ENCODE data around the gene TBC1D23.
A peak's percentile ranks its signal among the peaks of the same experiment; 100 is the strongest.
"Not testable (repeated sequence)": the region's sequence is repeated elsewhere in the genome, so short reads cannot be mapped to it uniquely, and the experiment has no call there.

The TBC1D23 gene

GRCh38 chr3:100260685-100261484 lies at the start of gene TBC1D23:
Gene TBC1D23, plus strand, starts transcription at chr3:100260992. Its CDS starts 27 bp downstream, at chr3:100261019.
- peak; percentile 99 for DNase-seq

DNA sequence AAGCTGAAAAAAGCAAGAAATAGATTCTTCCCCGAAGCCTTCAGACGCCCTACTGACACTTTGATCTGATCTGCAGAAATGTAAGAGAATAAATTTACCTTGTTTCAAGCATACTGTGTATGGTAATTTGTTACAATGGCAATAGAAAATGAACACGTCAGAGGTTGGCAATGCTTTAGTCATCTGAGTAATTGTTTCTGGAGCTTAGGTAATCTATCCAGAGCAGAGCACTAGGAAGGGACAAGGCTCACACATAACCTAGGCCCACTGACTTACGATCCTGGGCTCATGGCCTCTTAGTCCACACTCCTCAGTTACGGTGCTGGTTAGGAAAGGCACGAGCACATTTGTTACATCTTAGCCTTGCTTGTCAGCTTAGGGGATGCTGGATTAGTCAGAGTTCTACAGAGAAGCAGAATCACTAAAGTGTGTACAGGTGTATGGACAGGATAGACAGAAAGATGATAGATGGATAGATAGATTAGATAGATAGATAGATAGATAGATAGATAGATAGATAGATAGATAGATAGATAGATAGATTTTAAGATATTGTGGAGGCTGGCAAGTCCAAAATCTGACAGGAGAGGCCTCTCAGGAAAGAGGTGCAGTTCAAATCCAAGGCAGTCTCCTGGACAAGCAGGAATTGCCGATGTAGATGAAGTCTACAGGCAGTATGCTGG lies 46.8 kb upstream of the TBC1D23 start:
- no peak for DNase-seq

GRCh38 chr3:100214574-100214964 lies 46.2 kb upstream of the TBC1D23 start:
- no peak for DNase-seq

GRCh38 chr3:100216713-100217112 lies 44.1 kb upstream of the TBC1D23 start:
- DNase-seq: no peak

- no peak for DNase-seq
These were observed 39.6 kb upstream of the TBC1D23 start for GRCh38 chr3:100221159-100221558.

- no peak for DNase-seq
These were observed 35.6 kb upstream of the TBC1D23 start for GRCh38 chr3:100225193-100225592.

GRCh38 chr3:100225883-100226282 lies 34.9 kb upstream of the TBC1D23 start:
- no peak for DNase-seq

- no peak for DNase-seq
These were observed 33.9 kb upstream of the TBC1D23 start for GRCh38 chr3:100226712-100227429.

DNA sequence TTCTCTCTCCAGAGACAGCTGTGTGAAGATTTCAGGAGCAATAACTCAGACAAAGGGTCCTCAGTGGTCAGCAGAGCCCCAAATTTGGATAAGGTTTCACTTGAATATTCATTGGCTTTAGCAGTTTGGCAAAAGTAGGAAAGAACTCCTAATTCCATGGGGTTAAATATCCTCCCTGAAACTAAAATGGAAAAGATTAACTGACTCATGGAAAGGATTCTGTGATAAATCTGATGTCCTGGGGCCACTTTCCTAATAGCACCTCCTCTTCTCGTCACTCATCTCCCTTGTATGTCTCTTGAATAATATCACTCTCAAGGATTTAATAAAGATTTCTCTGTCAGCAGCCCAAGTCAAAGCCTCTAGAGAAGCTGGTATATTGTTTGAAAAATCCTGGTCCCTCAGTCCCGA lies 33.3 kb upstream of the TBC1D23 start:
- no peak for DNase-seq

GRCh38 chr3:100228247-100228646 lies 32.5 kb upstream of the TBC1D23 start:
- no peak for DNase-seq

GRCh38 chr3:100229188-100229587 lies 31.6 kb upstream of the TBC1D23 start:
- DNase-seq: not testable (repeated sequence)

DNA sequence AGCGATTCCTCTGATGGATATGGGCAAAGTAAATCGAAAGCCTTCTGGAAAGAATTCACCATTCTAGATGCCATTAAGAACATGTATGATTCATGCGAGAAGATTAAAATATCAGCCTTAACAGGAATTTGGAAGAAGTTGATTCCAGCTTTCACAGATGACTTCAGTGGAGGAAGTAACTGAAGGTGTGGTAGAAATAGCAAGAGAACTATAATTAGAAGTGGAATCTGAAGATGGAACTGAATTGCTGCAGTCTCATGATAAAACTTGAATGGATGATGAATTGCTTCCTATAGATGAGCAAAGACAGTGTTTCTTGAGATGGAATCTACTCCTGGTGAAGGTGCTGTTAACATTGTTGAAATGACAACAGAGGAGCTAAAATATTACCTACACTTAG lies 30.1 kb upstream of the TBC1D23 start:
- no peak for DNase-seq

DNA sequence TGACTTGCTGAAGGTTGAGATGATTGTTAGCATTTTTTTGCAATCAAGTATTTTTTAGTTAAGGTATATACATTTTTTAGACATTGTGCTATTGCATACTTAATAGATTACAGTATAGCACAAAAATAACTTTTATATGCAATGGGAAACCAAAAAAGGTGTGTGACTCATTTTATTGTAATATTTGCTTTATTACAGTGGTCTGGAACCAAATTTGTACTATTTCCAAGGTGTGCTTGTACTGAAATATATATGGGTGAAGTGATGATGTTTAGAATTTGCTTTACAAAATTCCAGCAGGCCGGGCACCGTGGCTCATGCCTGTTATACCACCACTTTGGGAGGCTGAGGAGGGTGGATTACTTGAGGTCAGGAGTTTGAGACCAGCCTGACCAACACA lies 29.1 kb upstream of the TBC1D23 start:
- no peak for DNase-seq

DNA sequence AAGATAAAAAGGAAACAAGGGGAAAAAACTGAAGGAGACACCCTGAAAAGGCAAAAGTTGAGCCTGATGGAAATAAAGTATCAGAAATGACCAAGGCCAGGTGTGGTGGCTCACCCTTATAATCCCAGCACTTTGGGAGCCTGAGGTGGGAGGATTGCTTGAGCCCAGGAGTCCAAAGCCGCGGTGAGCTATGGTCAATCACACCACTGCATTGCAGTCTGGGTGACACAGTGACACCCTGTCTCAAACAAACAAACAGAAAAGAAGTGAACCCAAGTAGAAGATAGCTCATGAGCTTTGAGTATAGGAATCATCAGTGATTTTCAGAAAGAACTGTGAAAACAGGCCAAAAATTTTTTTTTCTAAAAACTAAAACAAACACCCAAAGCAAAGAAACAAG lies 26.4 kb upstream of the TBC1D23 start:
- DNase-seq: no peak

DNA sequence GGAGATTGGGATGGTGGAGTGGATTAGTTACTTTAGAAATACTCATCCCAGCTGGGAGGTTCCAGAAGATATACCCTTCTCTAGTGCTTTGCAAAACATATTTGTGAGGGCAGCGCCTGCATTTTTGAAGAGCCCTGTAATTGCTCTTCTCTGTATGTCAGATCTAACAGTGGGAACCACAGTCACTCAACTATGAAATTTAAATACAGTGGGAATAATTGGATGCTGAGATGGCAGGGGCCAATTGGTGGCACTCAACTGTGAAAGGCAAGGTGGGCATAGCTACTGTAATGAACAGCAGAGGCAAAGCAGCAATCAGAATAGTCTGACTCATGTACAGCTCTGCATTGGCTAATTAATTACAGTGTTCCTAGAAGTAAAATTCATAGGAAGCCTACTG lies 22.2 kb upstream of the TBC1D23 start:
- no peak for DNase-seq

DNA sequence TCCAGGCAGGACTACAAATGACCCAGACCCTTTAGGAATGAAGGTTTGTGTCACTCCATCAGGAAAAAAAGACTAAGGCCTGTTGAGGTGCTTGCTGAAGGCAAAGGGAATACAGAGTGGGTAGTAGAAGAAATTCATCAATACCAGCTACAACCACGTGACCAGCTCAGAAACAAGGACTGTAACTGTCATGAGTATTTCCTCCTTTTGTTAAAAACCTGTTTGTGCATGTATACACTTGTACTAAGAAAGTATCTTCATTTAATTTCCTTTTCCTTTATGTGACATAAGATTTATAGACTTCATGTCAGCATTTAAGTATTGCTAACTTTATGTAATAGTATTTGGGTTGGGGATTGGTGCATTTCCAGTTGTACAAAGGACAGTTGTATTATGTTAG lies 18.3 kb upstream of the TBC1D23 start:
- DNase-seq: not testable (repeated sequence)

GRCh38 chr3:100244264-100244663 lies 16.5 kb upstream of the TBC1D23 start:
- no peak for DNase-seq

DNA sequence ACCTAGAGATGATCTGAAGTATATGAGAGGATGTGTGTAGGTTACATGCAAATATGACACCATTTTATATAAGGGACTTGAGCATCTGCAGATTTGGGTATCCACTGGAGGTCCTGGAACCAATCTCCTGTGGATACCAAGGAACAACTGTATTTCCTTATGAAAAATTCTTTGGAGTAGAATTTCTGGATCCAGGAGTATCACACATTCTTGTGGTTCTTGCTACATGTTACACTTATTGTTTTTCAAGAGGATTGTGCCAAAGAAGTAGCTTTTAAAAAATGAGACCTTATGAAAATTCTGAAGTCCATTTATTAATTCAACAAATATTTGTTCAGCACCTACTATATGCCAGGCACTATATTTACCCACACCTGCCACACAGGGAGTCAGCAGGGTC lies 15.7 kb upstream of the TBC1D23 start:
- DNase-seq: no peak

DNA sequence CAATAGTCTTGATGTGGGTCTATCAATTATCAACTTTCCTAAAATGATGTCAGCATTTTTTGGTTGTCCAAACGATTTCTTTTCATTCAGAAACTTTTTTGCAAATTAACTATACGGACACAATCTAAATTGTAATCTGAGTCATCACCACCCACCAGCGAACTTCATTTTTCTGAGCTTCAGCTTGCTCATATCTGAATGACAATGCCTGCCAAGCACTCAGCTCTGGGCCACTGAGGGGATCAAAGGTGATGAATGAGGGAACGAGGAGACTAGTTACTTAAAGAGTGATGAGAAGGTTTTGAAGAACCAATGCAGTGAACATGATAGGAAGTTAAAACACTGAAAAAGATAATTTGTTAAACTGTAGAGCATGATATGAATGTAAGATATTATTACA lies 14.9 kb upstream of the TBC1D23 start:
- no peak for DNase-seq

- no peak for DNase-seq
These were observed 13.8 kb upstream of the TBC1D23 start for GRCh38 chr3:100246999-100247398.

GRCh38 chr3:100252001-100252400 lies 8.8 kb upstream of the TBC1D23 start:
- no peak for DNase-seq

- DNase-seq: peak; percentile 72
These were observed 6.5 kb upstream of the TBC1D23 start for GRCh38 chr3:100254168-100254777.

DNA sequence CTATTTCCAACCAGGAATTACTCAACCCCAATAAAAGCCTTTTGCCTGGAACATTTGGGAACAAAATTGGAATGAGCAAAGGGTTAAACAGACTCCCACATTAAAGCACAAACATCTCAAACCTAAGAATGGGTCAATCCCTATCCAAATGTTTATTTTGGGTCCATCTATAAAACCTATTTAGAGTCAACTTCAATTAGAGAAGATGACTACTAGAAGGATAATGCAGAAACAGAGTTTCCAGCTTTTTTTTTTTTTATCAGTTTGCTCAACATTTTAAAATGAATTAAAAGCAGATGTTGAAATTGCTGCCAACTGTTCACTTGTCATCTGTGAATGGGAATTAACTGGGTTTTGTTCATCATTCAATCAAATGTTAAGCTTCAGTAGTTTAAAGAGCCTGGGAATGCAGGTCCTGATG lies 4.1 kb upstream of the TBC1D23 start:
- DNase-seq: no peak
